ENCODE results near the gene KLHL22. TPM values are rescaled to one million over a fixed set of nuclear protein-coding genes. Genes with fewer than 3 reads are reported as not detected.

Gene KLHL22
- total and polyA plus RNA-seq, 2 of the 13 experiments (the other 11 are each of a cell fraction or from before 2014, with no cell fraction given) = 10.9 to 14.8 TPM

DNA sequence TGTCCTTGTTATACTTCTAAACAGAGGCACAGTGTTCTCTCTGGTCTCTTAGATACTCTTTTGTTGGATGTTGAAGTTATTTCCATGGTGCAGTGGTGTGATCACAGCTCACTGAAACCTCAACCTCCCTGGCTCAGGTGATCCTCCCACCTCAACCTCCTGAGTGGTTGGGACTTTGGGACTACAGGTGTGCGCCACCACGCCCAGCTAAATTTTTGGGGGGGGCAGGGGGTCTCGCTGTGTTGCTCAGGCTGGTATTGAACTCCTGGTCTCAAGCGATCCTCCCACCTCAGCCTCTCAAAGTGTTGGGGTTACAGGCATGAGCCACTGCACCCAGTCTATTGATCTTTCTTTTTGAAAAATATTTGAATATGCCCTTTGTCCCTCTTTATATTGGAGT is 86.7 kb downstream of the KLHL22 start:
- H4K20me1 ChIP-seq (ENCODE audit: insufficient read depth, low read length) = no peaks in the 10 kb centered on the region
- H3K36me3 ChIP-seq (replicated peaks in 1 of 2; ENCODE audit: control insufficient read depth in 1 of 2, insufficient read depth in 2 of 2, low read length in 2 of 2) = peaks cover under 1 to 5% of the 10 kb centered on the region in 2 experiments; a peak in 3 of 5 replicates
- H3K79me2 ChIP-seq (ENCODE audit: insufficient read depth, low read length) = no peaks in the 10 kb centered on the region
- WGBS (ENCODE audit: low lambda C conversion rate) = 100% methylated on average over 2 of the region's 4 CpGs
- POLR2A ChIA-PET = no interaction called here
- DNase-seq (ENCODE audit: low spot score) (no peak), FAIRE-seq (no peak), ATAC-seq (no peak)
- H3K9ac ChIP-seq (ENCODE audit: insufficient read depth, low read depth, low read length) = no peak overlapping the region
- in situ Hi-C loops (cut with HindIII; ENCODE audit: extremely low pct_ligation_motif_present, low pct_unique_long_range_greater_than_20kb) = no loop called here
- H3K27me3 ChIP-seq (ENCODE audit: control insufficient read depth in 1 of 2, insufficient read depth in 2 of 2, low read length in 2 of 2) = peaks cover 0 to 4% of the 10 kb centered on the region in 2 experiments; a peak in 2 of 5 replicates
- intact Hi-C loops (cut with micrococcal nuclease; ENCODE audit: unreplicated experiment) = no loop called here
- CTCF ChIA-PET (ENCODE audit: low intra/inter-chr PET ratio, low total read pairs) = no interaction called here
- H3K27ac ChIP-seq (ENCODE audit: extremely low read length, insufficient read depth, low read length) = no peak overlapping the region
- H3K4me3 ChIP-seq (replicated peaks in 1 of 3; ENCODE audit: insufficient read depth in 1 of 3, low read depth in 2 of 3, low read length in 3 of 3) = no peak overlapping the region
- no peak overlapping the region for H3K4me2 ChIP-seq (ENCODE audit: low read depth, low read length)
- BruUV-seq (replicated peaks) = no TSS peak
- no peak overlapping the region for H2AFZ ChIP-seq (ENCODE audit: low read length)
- H3K4me1 ChIP-seq (ENCODE audit: insufficient read depth, low read length) = no peaks in the 10 kb centered on the region
- no peaks in the 10 kb centered on the region for H3K9me3 ChIP-seq (ENCODE audit: low read length)
- no peak for TF ChIP-seq SALL2 (CRISPR knock-in tag; IDR thresholded peaks at IDR 0.05)
- no peak for TF ChIP-seq ZNF788 (CRISPR knock-in tag; IDR thresholded peaks at IDR 0.05; ENCODE audit: borderline replicate concordance)
- no peak for TF ChIP-seq KLF9 (CRISPR knock-in tag; IDR thresholded peaks at IDR 0.05; ENCODE audit: low read depth)
- TF ChIP-seq, protein P1, sequence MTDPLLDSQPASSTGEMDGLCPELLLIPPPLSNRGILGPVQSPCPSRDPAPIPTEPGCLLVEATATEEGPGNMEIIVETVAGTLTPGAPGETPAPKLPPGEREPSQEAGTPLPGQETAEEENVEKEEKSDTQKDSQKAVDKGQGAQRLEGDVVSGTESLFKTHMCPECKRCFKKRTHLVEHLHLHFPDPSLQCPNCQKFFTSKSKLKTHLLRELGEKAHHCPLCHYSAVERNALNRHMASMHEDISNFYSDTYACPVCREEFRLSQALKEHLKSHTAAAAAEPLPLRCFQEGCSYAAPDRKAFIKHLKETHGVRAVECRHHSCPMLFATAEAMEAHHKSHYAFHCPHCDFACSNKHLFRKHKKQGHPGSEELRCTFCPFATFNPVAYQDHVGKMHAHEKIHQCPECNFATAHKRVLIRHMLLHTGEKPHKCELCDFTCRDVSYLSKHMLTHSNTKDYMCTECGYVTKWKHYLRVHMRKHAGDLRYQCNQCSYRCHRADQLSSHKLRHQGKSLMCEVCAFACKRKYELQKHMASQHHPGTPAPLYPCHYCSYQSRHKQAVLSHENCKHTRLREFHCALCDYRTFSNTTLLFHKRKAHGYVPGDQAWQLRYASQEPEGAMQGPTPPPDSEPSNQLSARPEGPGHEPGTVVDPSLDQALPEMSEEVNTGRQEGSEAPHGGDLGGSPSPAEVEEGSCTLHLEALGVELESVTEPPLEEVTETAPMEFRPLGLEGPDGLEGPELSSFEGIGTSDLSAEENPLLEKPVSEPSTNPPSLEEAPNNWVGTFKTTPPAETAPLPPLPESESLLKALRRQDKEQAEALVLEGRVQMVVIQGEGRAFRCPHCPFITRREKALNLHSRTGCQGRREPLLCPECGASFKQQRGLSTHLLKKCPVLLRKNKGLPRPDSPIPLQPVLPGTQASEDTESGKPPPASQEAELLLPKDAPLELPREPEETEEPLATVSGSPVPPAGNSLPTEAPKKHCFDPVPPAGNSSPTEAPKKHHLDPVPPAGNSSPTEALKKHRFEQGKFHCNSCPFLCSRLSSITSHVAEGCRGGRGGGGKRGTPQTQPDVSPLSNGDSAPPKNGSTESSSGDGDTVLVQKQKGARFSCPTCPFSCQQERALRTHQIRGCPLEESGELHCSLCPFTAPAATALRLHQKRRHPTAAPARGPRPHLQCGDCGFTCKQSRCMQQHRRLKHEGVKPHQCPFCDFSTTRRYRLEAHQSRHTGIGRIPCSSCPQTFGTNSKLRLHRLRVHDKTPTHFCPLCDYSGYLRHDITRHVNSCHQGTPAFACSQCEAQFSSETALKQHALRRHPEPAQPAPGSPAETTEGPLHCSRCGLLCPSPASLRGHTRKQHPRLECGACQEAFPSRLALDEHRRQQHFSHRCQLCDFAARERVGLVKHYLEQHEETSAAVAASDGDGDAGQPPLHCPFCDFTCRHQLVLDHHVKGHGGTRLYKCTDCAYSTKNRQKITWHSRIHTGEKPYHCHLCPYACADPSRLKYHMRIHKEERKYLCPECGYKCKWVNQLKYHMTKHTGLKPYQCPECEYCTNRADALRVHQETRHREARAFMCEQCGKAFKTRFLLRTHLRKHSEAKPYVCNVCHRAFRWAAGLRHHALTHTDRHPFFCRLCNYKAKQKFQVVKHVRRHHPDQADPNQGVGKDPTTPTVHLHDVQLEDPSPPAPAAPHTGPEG (CRISPR knock-in tag; IDR thresholded peaks at IDR 0.05) = no peak
- no peak for TF ChIP-seq GATA4 (IDR thresholded peaks at IDR 0.05; ENCODE audit: borderline replicate concordance, low read depth)
- TF ChIP-seq ZNF431 (CRISPR knock-in tag; IDR thresholded peaks at IDR 0.05; ENCODE audit: borderline replicate concordance, low read depth) = no peak
- TF ChIP-seq ZNF691 (CRISPR knock-in tag; IDR thresholded peaks at IDR 0.05; ENCODE audit: borderline replicate concordance, low read depth) = no peak
- no peak for TF ChIP-seq ZNF468 (CRISPR knock-in tag; IDR thresholded peaks at IDR 0.05)
- TF ChIP-seq ZNF549 (CRISPR knock-in tag; IDR thresholded peaks at IDR 0.05) = no peak
- TF ChIP-seq ZNF713 (CRISPR knock-in tag; IDR thresholded peaks at IDR 0.05) = no peak

Measured in HepG2 (cell line).